HCT116 (cell line): ENCODE measurements around the gene UBE3B. TPM values are rescaled to one million over a fixed set of nuclear protein-coding genes. Genes with fewer than 3 reads are reported as not detected.

ENCODE experiments used
- ATAC-seq: fragments of 200-7000 bp; cut with Tn5 transposase; 2 replicates; pipeline ENCODE4 v1.9.1; 2020; ENCODE audit warnings: mild to moderate bottlenecking, moderate library complexity
- BruUV-seq: library from RNA; stranded (reverse); fragments of 400-500 nt; replicated peaks from 2 replicates; lab custom pipeline; 2021; lab: Mats Ljungman, UMichigan
- CTCF ChIA-PET: fragments of 300-600 bp; sonication (Branson Sonifier 250); formaldehyde crosslinking; loops from one replicate; lab custom pipeline; 2021; ENCODE audit warnings: antibody characterized with exemption; lab: Charles Lee
- POLR2A ChIA-PET: fragments of 300-600, 350-600 bp; sonication (Branson Sonifier 250); formaldehyde crosslinking; loops from one replicate; lab custom pipeline; 2021; ENCODE audit warnings: antibody characterized with exemption; lab: Charles Lee
- RAD21 ChIA-PET, 2 experiments: fragments of 300-600 bp; sonication (Branson Sonifier 250); formaldehyde crosslinking; loops; one replicate each; lab custom pipeline; 2023; ENCODE audit warnings: low total read pairs in 2 of 2; ENCODE audit not compliant: uncharacterized antibody in 2 of 2, unreplicated experiment in 2 of 2, low non-redundant PET in 1 of 2; lab: Charles Lee
- DNase-seq: peaks from one replicate; pipeline ENCODE4 v3.0.0-alpha.2; 2010; ENCODE audit warnings: low read depth, low spot score
- H2AFZ ChIP-seq: fragments of 200-600 bp; shearing (Covaris generic), sonication (generic); 2 replicates; pipeline ENCODE4 v1.6.1; 2017; ENCODE audit warnings: low read depth, mixed run types, mixed read lengths, antibody characterized with exemption, low read length; ENCODE audit not compliant: poor library complexity, severe bottlenecking
- H3K27ac ChIP-seq: 2 replicates; pipeline ENCODE4 v1.5.1; 2012; ENCODE audit warnings: low read depth, low read length
- H3K27me3 ChIP-seq: fragments of 200-600 bp; sonication (generic); 2 replicates; pipeline ENCODE4 v1.6.1; 2016; ENCODE audit warnings: mixed run types, low read length, mixed read lengths; ENCODE audit not compliant: insufficient read depth
- H3K36me3 ChIP-seq, 2 experiments: fragments of 200-500 bp in 1 of 2; fragments of 200-600 bp in 1 of 2; sonication (Bioruptor generic) in 1 of 2; sonication (generic) in 1 of 2; 2 replicates each; pipeline versions ENCODE4 v1.5.1 to v1.6.1; 2014 to 2016; ENCODE audit warnings: low read length in 2 of 2, inconsistent platforms in 1 of 2, mixed read lengths in 1 of 2, mixed run types in 1 of 2; ENCODE audit not compliant: insufficient read depth in 2 of 2, control insufficient read depth in 1 of 2
- H3K4me1 ChIP-seq, 2 experiments: fragments of 200-600 bp in 1 of 2; sonication (generic) in 1 of 2; 2 replicates each; pipeline versions ENCODE4 v1.5.1 to v1.6.1; 2012 to 2017; ENCODE audit warnings: low read length in 2 of 2, inconsistent platforms in 1 of 2, mild to moderate bottlenecking in 1 of 2, mixed read lengths in 1 of 2, mixed run types in 1 of 2, moderate library complexity in 1 of 2; ENCODE audit not compliant: insufficient read depth in 2 of 2, control insufficient read depth in 1 of 2
- H3K4me2 ChIP-seq: fragments of 200-600 bp; sonication (generic); 2 replicates; pipeline ENCODE4 v1.6.1; 2017; ENCODE audit warnings: mixed run types, low read length, mixed read lengths
- H3K4me3 ChIP-seq, 2 experiments: fragments of 200-600 bp in 1 of 2; sonication (generic) in 1 of 2; replicated peaks in 1 of 2; 2 replicates each; pipeline ENCODE4 v1.5.1; 2011 to 2016; ENCODE audit warnings: low read length in 2 of 2, control low read depth in 1 of 2, low read depth in 1 of 2, mild to moderate bottlenecking in 1 of 2, mixed read lengths in 1 of 2, mixed run types in 1 of 2
- H3K79me2 ChIP-seq: fragments of 200-600 bp; sonication (generic); 2 replicates; pipeline ENCODE4 v1.6.1; 2017; ENCODE audit warnings: mild to moderate bottlenecking, mixed run types, low read length, moderate library complexity, mixed read lengths; ENCODE audit not compliant: insufficient read depth
- H3K9ac ChIP-seq: fragments of 200-600 bp; sonication (generic); 2 replicates; pipeline ENCODE4 v1.6.1; 2016; ENCODE audit warnings: low read length, mixed read lengths
- H3K9me2 ChIP-seq: fragments of 200-600 bp; sonication (generic), shearing (Covaris generic); 2 replicates; pipeline ENCODE4 v1.6.1; 2017; ENCODE audit warnings: mixed run types, mild to moderate bottlenecking, moderate library complexity; ENCODE audit not compliant: insufficient read depth
- H3K9me3 ChIP-seq, 2 experiments: fragments of 200-500 bp in 1 of 2; fragments of 200-600 bp in 1 of 2; sonication (Bioruptor generic) in 1 of 2; sonication (generic) in 1 of 2; 2 replicates each; pipeline ENCODE4 v1.6.1; 2014 to 2017; ENCODE audit warnings: low read length in 2 of 2, mixed read lengths in 2 of 2, inconsistent platforms in 1 of 2, low read depth in 1 of 2, mild to moderate bottlenecking in 1 of 2, mixed run types in 1 of 2, moderate library complexity in 1 of 2; ENCODE audit not compliant: control insufficient read depth in 1 of 2, insufficient read depth in 1 of 2
- H4K20me1 ChIP-seq: fragments of 200-600 bp; sonication (generic), shearing (Covaris generic); 2 replicates; pipeline ENCODE4 v1.6.1; 2017; ENCODE audit warnings: mixed run types, mild to moderate bottlenecking, moderate library complexity; ENCODE audit not compliant: insufficient read depth
- CBX3 ChIP-seq: IDR thresholded peaks from 2 replicates; pipeline ENCODE4 v1.6.1; 2012; ENCODE audit warnings: low read depth
- CEBPB ChIP-seq: IDR thresholded peaks from 2 replicates; pipeline ENCODE4 v1.6.1; 2012; ENCODE audit warnings: low read depth
- EZH2phosphoT487 ChIP-seq: fragments of 200-600 bp; IDR thresholded peaks from 2 replicates; pipeline ENCODE4 v1.6.1; 2018; ENCODE audit warnings: antibody characterized with exemption, borderline replicate concordance
- FOSL1 ChIP-seq: IDR thresholded peaks from 2 replicates; pipeline ENCODE4 v1.6.1; 2012; ENCODE audit warnings: low read depth
- JUND ChIP-seq: IDR thresholded peaks from 2 replicates; pipeline ENCODE4 v1.6.1; 2012
- POLR2A ChIP-seq: IDR thresholded peaks from 2 replicates; pipeline ENCODE4 v1.7.0; 2011; ENCODE audit warnings: borderline replicate concordance; ENCODE audit not compliant: insufficient read depth, insufficient read length; ENCODE audit errors: extremely low read depth
- SIN3A ChIP-seq: IDR thresholded peaks from 2 replicates; pipeline ENCODE4 v1.6.1; 2012; ENCODE audit warnings: low read depth
- SP1 ChIP-seq: IDR thresholded peaks from 2 replicates; pipeline ENCODE4 v1.6.1; 2012; ENCODE audit warnings: low read depth
- SRF ChIP-seq: IDR thresholded peaks from 2 replicates; pipeline ENCODE4 v1.6.1; 2012; ENCODE audit warnings: low read depth
- YY1 ChIP-seq: IDR thresholded peaks from 2 replicates; pipeline ENCODE4 v1.6.1; 2011; ENCODE audit warnings: low read length, low read depth, moderate library complexity, mild to moderate bottlenecking; ENCODE audit not compliant: insufficient replicate concordance; ENCODE audit errors: extremely low read depth
- intact Hi-C: fragments of 100-400 bp; cut with micrococcal nuclease; formaldehyde crosslinking; loops from 2 replicates; pipeline ENCODE4 v1.10.0; 2022
- total RNA-seq: library from RNA; stranded (reverse); gene quantifications from one replicate; pipeline ENCODE4 v1.2.1, GENCODE V29; 2021; ENCODE audit not compliant: unreplicated experiment
- TF ChIP-seq, protein P1 (sequence below): IDR thresholded peaks from 2 replicates; pipeline ENCODE4 v1.6.1; 2012
- TF ChIP-seq, protein P2 (sequence below): IDR thresholded peaks from 2 replicates; pipeline ENCODE4 v1.6.1; 2012; ENCODE audit warnings: low read depth
- TF ChIP-seq, protein P3 (sequence below): IDR thresholded peaks from 2 replicates; pipeline ENCODE4 v1.6.1; 2011; ENCODE audit warnings: mild to moderate bottlenecking, low read length, moderate library complexity; ENCODE audit not compliant: insufficient replicate concordance; ENCODE audit errors: extremely low read depth
- TF ChIP-seq, protein P4 (sequence below): IDR thresholded peaks from 2 replicates; pipeline ENCODE4 v1.6.1; 2012

UBE3B gene
- total RNA-seq, 1 experiment from 2014 or later: 28.9 TPM

DNA sequence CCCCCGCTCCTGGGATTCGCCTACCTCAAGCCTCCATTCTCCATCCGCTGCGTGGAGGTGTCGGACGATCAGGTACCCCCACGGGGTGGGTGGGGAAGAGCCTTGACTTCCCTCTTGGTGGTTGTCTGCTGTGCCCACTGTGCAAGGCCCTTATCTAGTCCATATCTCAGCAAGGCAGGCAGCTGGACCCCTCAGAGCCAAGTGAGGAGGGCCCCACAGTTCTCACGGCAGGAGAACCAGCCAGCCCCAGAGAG, 56.0 kb downstream of the UBE3B start:
- H3K9me2 ChIP-seq: no peaks in the 10 kb centered on the region
- no peak for ATAC-seq
- H2AFZ ChIP-seq: no peak overlapping the region
- no peak for TF ChIP-seq SP1
- TF ChIP-seq POLR2A: no peak
- no peak for TF ChIP-seq YY1
- no peak for TF ChIP-seq FOSL1
- TF ChIP-seq SRF: no peak
- TF ChIP-seq SIN3A: no peak
- TF ChIP-seq CEBPB: no peak
- H3K4me1 ChIP-seq: no peaks in the 10 kb centered on the region
- no peak for DNase-seq
- no TSS peak for BruUV-seq
- intact Hi-C loops: no loop called here
- CTCF ChIA-PET: no interaction called here
- H3K79me2 ChIP-seq: no peaks in the 10 kb centered on the region
- POLR2A ChIA-PET: no interaction called here
- H3K4me2 ChIP-seq: no peak overlapping the region
- H3K4me3 ChIP-seq: no peak overlapping the region
- no peaks in the 10 kb centered on the region; a peak in 1 of 4 replicates for H3K36me3 ChIP-seq
- H3K9me3 ChIP-seq: no peaks in the 10 kb centered on the region
- H3K27me3 ChIP-seq: no peaks in the 10 kb centered on the region
- RAD21 ChIA-PET: no interaction called here
- H4K20me1 ChIP-seq: no peaks in the 10 kb centered on the region
- H3K9ac ChIP-seq: no peak overlapping the region
- no peak overlapping the region for H3K27ac ChIP-seq

DNA sequence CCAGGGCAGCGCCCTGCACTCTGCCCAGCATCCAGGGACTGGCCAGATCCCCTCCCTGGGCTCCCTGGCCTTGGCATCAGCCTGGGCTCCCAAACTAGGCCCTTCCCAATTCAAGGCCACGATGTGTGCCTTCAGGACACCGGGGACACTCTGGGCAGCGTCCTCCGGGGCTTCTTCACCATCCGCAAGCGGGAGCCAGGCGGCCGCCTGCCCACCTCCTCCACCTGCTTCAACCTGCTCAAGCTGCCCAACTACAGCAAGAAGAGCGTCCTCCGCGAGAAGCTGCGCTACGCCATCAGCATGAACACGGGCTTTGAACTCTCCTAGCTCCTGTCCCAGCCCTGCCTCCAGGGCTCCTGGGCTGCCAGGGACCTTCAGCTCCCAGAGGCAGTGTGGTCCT, 57.0 kb downstream of the UBE3B start:
- RAD21 ChIA-PET: no interaction called here
- intact Hi-C loops: no loop called here
- Histone ChIP-seq H3K4me1 (0 out of 4 replicates have a peak, but pooled peaks cover 0 to 2% of the 10 kb centered on the region in 2 experiments), H3K9me2 (no peaks in the 10 kb centered on the region), H3K4me3 (no peak overlapping the region), H3K27ac (no peak overlapping the region), H3K36me3 (no peaks in the 10 kb centered on the region; a peak in 1 of 4 replicates), H3K9me3 (no peaks in the 10 kb centered on the region), H4K20me1 (no peaks in the 10 kb centered on the region), H3K27me3 (no peaks in the 10 kb centered on the region), H3K79me2 (no peaks in the 10 kb centered on the region), H3K4me2 (no peak overlapping the region), H3K9ac (no peak overlapping the region), H2AFZ (no peak overlapping the region)
- CTCF ChIA-PET: no interaction called here
- DNase-seq (no peak), ATAC-seq (no peak)
- POLR2A ChIA-PET: no interaction called here
- no peak for TF ChIP-seq JUND
- TF ChIP-seq, protein P1, sequence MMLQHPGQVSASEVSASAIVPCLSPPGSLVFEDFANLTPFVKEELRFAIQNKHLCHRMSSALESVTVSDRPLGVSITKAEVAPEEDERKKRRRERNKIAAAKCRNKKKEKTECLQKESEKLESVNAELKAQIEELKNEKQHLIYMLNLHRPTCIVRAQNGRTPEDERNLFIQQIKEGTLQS: no peak
- no peak for TF ChIP-seq EZH2phosphoT487
- TF ChIP-seq POLR2A: no peak
- TF ChIP-seq, protein P2, sequence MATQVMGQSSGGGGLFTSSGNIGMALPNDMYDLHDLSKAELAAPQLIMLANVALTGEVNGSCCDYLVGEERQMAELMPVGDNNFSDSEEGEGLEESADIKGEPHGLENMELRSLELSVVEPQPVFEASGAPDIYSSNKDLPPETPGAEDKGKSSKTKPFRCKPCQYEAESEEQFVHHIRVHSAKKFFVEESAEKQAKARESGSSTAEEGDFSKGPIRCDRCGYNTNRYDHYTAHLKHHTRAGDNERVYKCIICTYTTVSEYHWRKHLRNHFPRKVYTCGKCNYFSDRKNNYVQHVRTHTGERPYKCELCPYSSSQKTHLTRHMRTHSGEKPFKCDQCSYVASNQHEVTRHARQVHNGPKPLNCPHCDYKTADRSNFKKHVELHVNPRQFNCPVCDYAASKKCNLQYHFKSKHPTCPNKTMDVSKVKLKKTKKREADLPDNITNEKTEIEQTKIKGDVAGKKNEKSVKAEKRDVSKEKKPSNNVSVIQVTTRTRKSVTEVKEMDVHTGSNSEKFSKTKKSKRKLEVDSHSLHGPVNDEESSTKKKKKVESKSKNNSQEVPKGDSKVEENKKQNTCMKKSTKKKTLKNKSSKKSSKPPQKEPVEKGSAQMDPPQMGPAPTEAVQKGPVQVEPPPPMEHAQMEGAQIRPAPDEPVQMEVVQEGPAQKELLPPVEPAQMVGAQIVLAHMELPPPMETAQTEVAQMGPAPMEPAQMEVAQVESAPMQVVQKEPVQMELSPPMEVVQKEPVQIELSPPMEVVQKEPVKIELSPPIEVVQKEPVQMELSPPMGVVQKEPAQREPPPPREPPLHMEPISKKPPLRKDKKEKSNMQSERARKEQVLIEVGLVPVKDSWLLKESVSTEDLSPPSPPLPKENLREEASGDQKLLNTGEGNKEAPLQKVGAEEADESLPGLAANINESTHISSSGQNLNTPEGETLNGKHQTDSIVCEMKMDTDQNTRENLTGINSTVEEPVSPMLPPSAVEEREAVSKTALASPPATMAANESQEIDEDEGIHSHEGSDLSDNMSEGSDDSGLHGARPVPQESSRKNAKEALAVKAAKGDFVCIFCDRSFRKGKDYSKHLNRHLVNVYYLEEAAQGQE: no peak
- TF ChIP-seq, protein P3, sequence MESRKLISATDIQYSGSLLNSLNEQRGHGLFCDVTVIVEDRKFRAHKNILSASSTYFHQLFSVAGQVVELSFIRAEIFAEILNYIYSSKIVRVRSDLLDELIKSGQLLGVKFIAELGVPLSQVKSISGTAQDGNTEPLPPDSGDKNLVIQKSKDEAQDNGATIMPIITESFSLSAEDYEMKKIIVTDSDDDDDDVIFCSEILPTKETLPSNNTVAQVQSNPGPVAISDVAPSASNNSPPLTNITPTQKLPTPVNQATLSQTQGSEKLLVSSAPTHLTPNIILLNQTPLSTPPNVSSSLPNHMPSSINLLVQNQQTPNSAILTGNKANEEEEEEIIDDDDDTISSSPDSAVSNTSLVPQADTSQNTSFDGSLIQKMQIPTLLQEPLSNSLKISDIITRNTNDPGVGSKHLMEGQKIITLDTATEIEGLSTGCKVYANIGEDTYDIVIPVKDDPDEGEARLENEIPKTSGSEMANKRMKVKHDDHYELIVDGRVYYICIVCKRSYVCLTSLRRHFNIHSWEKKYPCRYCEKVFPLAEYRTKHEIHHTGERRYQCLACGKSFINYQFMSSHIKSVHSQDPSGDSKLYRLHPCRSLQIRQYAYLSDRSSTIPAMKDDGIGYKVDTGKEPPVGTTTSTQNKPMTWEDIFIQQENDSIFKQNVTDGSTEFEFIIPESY: no peak
- TF ChIP-seq, protein P4, sequence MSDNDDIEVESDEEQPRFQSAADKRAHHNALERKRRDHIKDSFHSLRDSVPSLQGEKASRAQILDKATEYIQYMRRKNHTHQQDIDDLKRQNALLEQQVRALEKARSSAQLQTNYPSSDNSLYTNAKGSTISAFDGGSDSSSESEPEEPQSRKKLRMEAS: no peak
- TF ChIP-seq SRF: no peak
- no peak for TF ChIP-seq CBX3
- no TSS peak for BruUV-seq
